Pons (tissue), 1 donor: ENCODE measurements around the gene KIF6.
A peak's percentile ranks its signal among the peaks of the same experiment; 100 is the strongest.

ENCODE experiments used
- DNase-seq: peaks from one replicate; pipeline ENCODE4 v3.0.0-alpha.2; 2016; ENCODE audit warnings: low spot score

Gene KIF6

DNA sequence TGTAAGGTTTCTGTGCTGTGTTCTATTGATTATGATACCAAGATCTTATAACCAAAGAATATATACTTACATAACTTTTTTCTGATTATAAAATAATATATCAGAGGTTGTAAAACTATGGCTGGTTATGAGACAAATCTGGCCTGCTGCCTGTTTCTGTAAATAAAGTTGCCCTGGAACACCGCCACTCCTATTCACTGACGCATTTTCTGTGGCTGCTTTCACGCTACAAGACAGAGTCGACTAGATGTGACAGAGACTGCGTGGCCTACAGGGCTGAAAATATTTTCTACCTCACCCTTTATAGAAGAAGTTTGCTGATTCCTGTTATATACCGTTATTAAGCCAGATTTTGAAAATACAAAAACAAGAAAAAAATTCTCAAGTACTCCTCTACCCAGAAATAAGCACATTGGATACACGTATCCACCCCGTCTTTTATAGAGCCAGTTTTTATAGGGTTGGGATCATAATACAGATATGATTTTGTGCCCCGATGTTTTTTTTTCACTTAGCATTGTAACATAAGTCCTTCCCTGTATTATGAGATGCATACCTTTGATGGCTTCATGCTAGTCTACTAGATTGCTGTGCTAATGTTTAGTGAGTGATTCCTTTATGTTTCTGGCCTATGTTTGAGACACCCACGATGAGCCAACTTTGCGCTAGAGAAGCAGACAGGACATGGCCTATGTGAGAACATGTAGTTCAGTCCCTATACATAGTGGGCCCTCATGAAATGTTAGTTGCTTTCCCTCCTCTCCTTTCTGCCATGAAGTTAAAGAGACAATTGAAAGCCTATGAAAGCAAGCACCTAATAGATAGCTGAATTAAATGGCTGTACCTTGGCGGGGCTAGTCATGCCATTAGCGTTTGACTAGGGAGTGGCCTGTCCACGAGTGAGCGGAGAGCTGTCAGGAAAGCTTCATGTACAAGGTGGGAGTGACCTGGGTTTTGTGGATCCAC is 304.6 kb downstream of the KIF6 start:
- DNase-seq = peak; percentile 57

DNA sequence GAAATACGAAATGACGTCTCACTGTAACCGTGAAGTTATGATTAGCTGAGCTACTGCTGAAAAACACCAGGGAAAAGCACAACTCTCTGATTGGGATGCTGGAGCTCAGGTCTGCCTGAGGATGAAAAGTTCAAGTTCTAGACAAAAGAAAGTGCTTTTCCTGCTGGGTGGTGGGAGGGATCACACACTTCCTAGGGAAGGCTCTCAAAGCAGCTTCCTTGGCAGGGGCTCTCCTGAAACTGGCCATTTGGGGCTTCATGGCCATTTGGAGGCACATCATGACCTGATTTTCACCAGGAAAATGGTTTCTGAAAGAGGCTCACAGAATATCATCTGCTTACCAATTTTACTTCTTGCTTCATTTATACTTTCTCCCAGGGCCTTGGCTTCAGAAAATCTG is 305.6 kb downstream of the KIF6 start:
- peak; percentile 51 for DNase-seq

DNA sequence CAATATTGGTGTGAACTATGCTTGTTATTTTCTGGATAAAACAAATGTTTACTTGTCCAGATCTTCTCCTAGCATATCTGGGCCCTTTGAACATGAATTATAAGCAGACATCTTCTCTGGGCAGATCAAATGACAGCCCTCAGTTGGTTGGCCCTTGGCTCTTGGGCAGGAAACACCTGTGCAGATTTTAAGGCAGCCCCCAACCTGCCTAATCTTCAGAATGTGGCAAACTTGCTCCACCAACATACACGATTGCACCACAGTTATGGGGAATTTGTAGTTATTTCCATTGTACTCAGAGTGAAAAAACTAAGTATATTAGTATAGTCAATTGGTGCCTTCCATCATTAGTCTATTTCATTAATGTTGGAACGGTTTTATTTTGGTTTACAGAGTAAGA is 307.8 kb downstream of the KIF6 start:
- no peak for DNase-seq

DNA sequence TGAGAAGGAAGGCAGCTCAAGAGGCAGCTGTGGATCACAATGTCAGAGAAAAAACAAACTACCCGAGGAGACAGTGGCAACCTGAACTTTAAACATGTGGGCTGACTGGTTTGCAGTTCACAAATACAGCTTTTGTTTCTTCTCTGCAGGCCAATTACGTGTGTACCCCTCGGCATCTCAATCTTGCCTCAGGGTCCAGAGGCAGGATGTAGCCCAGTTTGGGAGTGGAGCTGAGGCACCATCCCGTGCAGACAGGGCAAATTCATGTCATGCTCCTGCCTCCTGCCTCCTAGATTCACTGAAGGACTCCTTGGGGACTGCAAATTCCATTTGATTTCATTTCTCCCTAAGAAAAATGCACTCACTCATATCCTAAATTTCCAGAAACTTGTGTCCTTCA is 308.5 kb downstream of the KIF6 start:
- no peak for DNase-seq

DNA sequence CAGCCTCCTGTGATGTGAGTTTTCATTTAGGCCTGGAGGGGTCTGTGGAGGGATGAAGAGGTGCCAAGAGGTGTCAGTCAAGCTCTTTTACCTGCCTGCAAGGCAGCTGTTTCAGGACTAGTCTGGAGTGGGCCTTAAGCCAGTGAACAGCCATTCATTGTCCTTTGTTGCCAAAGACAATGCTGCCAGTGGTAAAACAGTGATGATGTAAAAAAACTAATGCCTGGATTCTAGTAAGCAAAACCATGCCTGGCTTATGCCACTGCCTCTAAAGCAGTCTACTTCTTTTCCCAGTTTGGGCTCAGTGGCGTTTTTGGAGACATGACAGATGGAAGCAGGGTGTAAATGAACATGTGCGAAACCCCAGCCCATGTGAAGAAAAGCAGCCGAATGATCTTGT is 309.2 kb downstream of the KIF6 start:
- peak; percentile 58 for DNase-seq

DNA sequence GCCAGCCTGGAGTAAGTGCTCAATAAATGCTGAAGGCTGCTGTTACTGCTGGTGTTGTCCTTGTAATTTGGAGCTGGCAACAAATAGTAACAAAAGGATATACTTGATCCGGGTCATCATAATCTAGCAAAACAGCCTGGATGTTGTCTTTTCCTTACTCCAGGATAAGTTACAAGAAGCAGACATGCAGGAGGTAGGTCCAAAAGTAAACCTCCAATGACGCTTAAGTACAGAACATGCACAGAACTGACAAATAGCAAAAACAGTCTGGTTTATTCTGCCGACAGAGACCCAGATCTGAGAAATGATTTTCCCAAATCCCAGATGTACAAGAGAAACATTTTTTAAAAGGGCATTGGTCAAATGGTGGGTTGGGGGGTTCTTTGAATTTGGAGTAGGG is 309.7 kb downstream of the KIF6 start:
- no peak for DNase-seq

DNA sequence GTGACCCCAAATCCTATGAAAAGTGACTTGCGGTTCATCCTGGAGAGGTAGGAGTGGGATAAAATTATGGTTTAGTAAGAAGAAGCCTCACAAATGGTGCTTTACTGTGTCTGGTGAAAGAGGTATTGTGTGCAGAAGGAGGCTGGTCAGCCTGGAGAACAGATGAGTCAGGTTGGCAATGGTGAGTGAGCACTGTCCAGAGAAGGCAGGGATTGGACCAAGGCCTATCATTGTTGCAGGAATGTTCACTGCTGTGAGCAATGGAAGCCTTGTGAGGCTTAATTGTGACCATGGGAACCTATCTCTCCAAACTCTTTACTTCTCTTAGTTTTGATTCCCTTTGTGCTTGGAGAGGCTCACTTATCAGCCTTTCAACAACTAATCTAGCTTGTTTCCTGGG is 313.7 kb downstream of the KIF6 start:
- peak; percentile 60 for DNase-seq

DNA sequence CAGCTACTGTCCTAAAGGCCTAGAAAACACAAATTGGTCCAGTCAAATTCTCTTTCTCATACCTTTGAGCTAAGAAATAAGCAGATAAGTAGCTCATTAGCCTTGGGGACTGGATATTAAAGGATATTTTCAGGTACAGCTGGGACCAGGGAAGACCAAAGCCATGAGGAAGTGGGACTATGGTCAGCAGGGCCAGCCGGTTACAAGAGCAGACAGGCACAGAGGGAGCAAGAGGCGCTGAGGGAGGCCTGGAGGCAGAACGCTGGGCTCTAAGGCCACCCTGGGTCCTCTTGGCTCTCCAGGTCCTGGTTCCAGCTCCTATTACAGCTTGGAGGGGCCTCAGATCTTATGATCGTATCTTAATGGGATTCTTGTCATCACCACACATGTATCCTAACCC is 314.2 kb downstream of the KIF6 start:
- DNase-seq = no peak

DNA sequence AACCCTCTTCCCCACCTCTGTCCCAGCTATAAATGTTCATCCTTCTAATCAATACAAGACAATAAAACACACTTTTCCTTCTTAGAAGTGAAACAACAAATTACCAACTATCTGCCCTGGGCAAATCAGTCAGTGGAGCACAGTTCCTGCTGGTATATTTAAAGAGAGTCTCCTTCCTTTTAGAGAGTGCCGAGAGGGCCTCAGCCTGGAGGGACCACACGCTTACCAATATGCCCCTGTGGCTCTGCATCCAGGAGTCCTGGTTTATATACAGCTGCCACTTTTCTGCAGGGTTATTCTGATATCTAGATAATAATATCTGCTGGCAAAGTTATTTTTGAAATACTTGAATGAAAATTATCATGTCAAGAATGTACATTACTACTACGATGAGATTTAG is 315.3 kb downstream of the KIF6 start:
- no peak for DNase-seq

DNA sequence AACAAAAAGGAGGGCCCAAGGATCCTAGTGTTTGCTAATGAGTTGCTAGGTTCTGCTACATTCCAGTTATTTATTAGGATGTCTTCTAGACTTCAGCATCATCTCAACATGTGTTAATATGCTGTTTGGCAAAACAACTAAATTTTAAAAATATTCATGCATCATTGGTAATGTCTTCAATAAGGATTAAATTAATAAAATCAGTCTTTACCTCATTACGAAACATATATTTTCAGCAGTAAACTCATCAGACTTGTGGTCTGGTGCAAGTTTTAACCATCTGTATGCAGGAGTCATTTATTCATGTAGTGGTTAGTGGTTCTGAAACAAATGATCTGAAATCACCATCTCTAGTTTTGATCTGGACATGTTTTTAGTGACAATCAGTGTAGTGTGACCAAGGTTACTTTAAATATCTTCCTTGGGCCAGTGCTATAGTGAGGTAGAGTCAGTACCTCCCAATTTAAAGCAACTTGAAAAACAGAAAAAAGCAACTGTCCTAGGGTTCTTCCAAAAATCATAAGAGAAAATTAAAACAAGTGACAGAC is 317.7 kb downstream of the KIF6 start:
- DNase-seq = no peak

DNA sequence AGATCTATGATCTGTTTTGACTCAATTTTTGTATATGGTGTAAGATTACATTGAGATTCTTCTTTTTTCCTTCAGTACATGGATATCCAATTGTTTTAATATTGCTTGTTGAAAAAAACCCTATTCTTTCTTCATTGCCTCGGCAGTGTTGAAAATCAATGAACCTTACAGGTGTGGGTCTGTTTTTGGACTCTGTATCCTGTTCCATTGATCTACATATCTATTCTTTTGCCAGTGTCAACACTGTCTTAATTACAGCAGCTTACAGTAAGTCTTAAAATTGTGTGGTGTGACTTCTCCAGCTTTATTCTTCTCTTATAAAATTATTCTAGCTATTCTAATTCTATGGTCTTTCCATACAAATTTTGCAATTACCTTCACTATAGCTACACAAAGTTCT is 320.9 kb downstream of the KIF6 start:
- no peak for DNase-seq

DNA sequence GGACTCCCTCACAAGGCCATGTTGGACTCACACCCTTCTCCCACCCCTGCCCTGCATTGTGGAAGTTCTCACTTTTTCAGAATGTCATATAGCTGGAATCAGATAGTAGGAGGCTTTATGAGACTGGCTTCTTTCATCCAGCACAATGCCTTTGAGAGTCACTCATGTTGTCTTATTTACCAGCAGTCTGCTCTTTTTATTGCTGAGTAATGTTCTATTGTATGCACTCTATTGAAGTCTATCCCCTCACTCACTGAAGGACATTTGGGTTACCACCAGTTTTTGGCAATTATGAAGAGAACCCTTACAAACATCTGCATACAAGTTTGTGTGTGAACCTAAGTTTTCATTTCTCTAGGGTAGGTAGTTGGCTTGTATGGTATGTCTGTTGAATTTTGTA is 321.9 kb downstream of the KIF6 start:
- no peak for DNase-seq

DNA sequence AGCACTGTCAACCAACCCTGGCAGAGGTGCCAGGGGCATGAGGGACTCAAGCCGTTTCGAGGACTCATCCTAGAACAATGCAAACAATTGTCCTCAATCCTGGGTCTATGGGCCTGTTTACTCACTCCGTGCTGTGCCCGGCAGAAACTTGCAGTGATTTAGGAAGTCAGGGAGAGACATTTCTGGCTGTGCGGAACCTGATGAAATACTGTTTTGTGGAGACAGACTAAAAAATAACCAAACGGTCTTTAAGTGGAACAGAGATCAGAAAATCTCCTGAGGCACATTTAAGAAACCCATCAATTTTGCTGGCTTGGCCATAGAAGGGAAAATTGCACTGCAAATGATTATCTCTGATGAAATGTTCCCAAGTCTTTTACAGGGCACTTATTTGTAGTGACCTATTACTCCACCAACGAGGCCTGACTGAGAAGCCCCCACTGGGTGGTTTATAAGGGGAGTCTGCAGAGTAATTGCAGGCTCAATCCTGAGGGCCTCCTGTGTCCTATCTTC is 322.9 kb downstream of the KIF6 start:
- peak; percentile 96 for DNase-seq

DNA sequence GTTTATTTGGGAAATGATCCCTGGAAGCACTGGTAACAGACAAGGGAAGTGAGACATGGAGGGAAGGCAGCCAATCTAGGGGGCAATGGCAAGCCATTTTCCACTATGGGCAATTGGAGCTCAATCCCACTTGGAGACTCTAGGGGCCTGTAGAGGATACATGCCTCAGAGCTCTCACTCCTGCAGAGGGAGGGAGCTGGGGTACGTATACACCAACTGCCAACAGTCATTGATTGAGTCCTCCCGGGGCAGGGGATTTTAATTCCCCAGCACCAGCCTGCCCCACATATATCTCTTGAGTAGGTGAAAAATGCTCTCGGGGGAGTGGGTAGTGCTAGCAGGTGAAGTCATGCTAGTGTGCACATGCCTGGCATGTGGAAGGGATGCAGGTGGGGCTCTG is 323.8 kb downstream of the KIF6 start:
- no peak for DNase-seq

DNA sequence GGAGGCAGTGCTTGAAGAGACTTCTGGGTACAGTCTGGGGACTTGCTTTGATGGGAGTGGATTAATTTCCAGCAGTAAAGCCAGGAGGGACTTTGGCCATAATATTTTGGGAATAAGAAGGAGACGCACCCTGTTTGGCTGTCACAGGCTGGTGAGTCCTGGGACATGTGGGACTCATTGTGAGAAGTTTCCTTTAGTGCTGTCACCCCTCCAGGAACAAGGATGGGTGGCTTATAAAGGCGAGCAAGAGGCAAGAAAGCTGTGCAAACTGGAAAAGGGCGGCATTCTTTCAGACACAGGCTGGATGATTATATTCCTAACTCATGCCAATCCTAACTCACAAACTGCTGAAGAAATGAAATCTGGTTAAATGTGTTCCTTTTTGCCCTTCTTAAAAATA is 325.2 kb downstream of the KIF6 start:
- DNase-seq = no peak

DNA sequence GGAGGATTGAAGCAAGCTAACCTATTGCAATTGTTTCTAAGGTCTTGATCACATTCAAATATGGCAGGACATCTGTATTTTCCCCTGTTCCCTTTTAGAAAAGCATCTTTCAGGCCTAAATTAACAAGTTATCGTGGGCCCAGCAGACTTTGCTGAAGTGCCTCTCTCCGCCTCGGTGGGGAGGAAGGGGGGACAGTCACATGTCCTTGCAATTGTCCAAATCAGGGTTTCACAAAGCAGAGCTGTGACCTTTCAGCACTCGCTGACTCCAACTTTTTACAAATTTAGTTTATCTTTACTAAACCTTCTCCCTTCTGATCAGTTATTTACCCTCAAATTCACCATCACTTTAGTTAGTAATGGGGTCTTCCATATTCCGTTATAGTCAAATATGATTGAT is 328.4 kb downstream of the KIF6 start:
- no peak for DNase-seq

DNA sequence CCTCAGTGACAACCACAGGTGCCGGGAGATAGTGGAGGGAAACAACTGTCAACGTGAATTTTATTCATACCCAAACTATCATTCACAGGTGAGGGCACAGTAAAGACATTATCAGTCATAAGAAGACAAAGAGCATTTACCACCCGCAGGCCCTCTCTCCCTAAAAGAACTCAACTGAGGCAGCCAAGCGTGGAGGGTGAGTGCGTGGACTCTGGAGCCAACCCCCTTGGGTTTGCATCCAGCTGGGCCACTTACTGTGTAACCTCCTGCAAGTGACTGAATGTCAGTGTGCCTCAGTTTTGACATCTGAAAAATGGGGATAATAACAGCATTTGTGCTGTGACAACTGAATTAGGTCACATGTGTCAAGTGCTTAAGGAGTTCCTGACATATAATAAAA is 332.1 kb downstream of the KIF6 start:
- no peak for DNase-seq

DNA sequence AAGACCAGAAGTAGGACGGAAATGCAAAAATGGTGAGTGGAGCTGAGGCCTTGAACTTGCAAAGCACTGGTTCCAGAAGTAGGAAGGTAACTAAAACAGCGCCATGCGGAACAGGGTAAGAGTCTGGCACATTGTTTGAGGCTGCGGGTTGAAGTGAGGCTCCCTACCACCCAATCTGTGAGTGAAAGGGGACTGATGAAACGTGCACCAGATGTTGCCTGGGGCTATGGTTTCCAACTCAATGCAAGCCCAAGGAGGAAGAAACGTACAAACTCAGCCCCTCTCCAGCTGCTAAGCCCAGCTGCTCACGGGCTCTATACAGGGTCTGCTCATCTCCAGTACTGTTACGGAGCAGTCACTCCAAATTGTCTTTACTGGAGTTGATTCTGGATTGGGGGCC is 334.0 kb downstream of the KIF6 start:
- no peak for DNase-seq

DNA sequence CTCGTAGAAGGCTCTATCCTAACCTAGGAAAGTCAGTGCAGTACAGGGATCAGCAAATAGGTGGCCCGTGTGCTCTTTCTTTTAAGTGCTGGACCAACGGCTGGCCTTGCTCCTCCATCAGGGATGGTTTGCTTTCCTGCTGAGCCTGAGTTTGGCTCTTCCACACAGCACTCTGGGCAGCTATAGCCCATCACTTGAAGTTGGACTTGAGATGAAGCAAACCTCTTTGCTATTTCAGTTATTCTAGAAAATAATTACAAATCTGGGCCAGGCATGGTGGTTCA is 335.8 kb downstream of the KIF6 start:
- DNase-seq = peak; percentile 48

DNA sequence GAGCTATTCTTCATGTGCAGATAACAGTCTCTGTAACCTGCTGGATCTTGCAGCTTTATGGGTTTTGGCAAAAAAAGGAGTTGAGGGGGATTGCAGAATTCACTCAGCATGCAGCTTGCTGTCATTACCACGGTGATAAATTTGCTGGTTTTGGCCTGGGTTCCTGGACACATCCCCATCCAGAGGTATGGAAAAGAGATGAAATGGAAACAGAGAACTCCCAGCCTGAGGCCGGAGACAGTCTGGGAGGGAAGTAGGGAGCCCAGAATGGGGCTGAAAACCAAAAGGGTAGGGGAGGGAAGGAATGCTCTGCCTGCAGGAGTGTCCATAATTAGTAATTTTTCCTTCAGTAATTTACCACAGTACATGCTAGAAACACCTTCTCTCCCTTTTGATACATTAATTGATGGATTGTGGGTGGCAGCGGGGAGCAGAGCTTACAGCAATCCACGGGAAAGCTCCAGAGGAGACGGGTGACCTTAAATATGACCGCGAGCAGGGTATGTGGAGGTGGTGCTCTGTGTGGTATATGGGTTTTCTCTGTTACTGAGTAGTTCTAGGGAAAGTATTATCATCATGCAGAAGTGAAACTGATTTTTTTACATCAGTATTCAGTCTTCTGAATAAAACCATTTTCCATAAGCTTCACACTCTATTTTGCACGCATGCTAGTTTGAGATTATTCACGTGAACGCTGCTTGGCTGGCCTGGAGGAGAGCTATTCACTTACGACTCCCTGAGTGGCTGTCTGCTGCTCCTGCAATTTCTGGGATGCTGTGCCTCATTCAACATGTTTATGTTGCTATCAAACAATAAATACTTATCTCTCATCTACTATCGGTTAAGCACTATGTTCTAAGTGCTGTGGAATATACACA is 336.4 kb downstream of the KIF6 start:
- DNase-seq = no peak

DNA sequence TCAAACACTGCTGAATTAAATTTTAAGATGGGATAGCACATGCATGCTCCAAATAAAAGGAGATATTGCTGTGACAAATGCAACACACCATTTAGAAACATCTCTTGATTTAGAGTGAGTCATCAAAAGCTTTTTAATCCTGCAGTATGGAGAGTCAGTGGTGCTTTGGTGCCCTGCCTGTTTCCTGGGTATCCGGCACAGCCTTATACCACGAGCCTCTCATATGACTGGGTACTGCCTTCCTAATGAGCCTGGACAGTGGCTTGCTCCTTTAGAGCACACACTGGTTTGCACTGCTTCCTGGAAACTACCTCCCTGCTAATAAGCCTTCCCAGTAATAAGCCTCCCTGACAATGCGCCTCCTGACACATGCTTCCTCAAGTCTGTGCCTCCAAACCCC is 337.4 kb downstream of the KIF6 start:
- peak; percentile 75 for DNase-seq

DNA sequence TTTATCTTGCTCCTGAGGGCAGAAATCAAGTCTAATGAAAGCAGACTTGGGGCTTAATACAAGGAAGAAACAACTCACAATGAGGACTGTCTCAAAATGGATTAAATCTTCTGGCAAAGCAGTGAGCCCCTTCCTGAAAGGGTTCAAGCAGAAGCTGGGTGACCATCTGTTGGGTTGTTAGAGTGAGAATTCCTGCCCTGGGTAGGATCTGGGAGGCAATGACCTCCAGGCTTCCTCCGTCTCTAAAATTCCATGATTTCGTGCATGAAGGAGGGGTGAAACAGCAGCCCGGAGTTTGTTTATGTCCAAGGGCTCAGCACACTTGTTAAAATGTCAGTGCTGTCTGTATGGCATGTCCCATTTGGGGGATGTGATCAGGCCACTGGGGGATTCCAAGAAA is 338.7 kb downstream of the KIF6 start:
- DNase-seq = no peak
